SU-DHL-6 (cell line): ENCODE measurements around the gene TWSG1.

Experiments used
- H2AFZ ChIP-seq: fragments of 200-600 bp; sonication (generic); 2 replicates; pipeline ENCODE4 v1.6.1; 2014; ENCODE audit warnings: low read depth, mild to moderate bottlenecking, moderate library complexity, mixed read lengths, antibody characterized with exemption, low read length; ENCODE audit not compliant: severe bottlenecking
- H3F3A ChIP-seq: fragments of 200-600 bp; shearing (Covaris generic); 2 replicates; pipeline ENCODE4 v1.6.0; 2016; ENCODE audit warnings: antibody characterized with exemption, mild to moderate bottlenecking; ENCODE audit not compliant: insufficient read depth
- H3K27ac ChIP-seq: fragments of 200-600 bp; sonication (generic); 2 replicates; pipeline ENCODE4 v1.5.1; 2016; ENCODE audit warnings: low read depth, mild to moderate bottlenecking, low read length, moderate library complexity, mixed read lengths
- H3K27me3 ChIP-seq: fragments of 200-600 bp; sonication (generic), shearing (Covaris generic); 2 replicates; pipeline ENCODE4 v1.6.0; 2014; ENCODE audit warnings: mild to moderate bottlenecking, low read length
- H3K36me3 ChIP-seq: fragments of 200-600 bp; sonication (generic); 2 replicates; pipeline ENCODE4 v1.6.1; 2014; ENCODE audit warnings: mild to moderate bottlenecking, low read length, mixed read lengths
- H3K4me2 ChIP-seq: fragments of 300-600, 200-600 bp; shearing (Covaris generic), sonication (generic); 2 replicates; pipeline ENCODE4 v1.6.0; 2014; ENCODE audit warnings: low read length, low read depth, mild to moderate bottlenecking; ENCODE audit not compliant: poor library complexity, severe bottlenecking
- H3K4me3 ChIP-seq: fragments of 200-600 bp; sonication (generic); 2 replicates; pipeline ENCODE4 v1.5.1; 2014; ENCODE audit warnings: antibody characterized with exemption, low read length, mild to moderate bottlenecking, mixed read lengths; ENCODE audit not compliant: insufficient read depth, poor library complexity, severe bottlenecking
- H3K79me2 ChIP-seq: fragments of 200-600 bp; sonication (generic); 2 replicates; pipeline ENCODE4 v1.6.1; 2014; ENCODE audit warnings: mild to moderate bottlenecking, low read length, moderate library complexity; ENCODE audit not compliant: insufficient read depth
- H3K9ac ChIP-seq: fragments of 200-600 bp; sonication (generic); 2 replicates; pipeline ENCODE4 v1.7.0; 2014; ENCODE audit warnings: mild to moderate bottlenecking, low read length
- H3K9me2 ChIP-seq: fragments of 200-600 bp; sonication (generic); replicated peaks from 2 replicates; pipeline ENCODE4 v1.6.1; 2014; ENCODE audit warnings: low read length; ENCODE audit not compliant: insufficient read depth
- H3K9me3 ChIP-seq: fragments of 200-600 bp; sonication (generic); 2 replicates; pipeline ENCODE4 v1.6.1; 2014; ENCODE audit warnings: low read length, mixed read lengths; ENCODE audit not compliant: insufficient read depth
- H4K20me1 ChIP-seq: fragments of 200-600 bp; sonication (generic); 2 replicates; pipeline ENCODE4 v1.6.1; 2014; ENCODE audit warnings: low read depth, mild to moderate bottlenecking, antibody characterized with exemption, low read length, moderate library complexity, mixed read lengths
- EZH2phosphoT487 ChIP-seq: fragments of 200-600 bp; sonication (generic), shearing (Covaris generic); conservative IDR thresholded peaks from 2 replicates; pipeline ENCODE4 v1.6.1; 2018; ENCODE audit warnings: mild to moderate bottlenecking, antibody characterized with exemption, low read length, moderate library complexity, mixed read lengths
- TF ChIP-seq, protein P1 (sequence below): fragments of 200-600 bp; sonication (generic); IDR thresholded peaks from one replicate; pipeline ENCODE4 v1.5.1; 2017; ENCODE audit warnings: antibody characterized with exemption, mild to moderate bottlenecking, low read length, moderate library complexity; ENCODE audit not compliant: insufficient read depth, poor library complexity, severe bottlenecking

TWSG1 gene

DNA sequence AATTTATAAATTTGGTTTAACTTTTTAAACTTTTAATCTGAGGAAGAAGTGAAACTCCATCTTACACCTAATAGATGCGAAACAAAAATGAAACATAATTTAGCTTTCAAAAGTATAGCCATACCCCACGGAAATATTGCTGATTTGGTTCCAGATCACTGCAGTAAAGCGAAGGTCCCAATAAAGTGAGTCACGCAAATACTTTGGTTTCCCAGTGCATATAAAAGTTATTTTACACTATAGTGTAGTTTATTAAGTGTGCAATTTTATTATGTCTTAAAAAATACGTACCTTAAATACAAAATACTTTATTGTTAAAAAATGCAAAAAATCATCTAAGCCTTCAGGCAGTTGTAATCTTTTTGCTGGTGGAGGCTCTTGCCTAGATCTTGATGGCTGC is 55.1 kb downstream of the TWSG1 start:
- H3K9me2 ChIP-seq = no peaks in the 10 kb centered on the region
- no peaks in the 10 kb centered on the region for H4K20me1 ChIP-seq
- no peaks in the 10 kb centered on the region for H3K79me2 ChIP-seq
- no peak overlapping the region for H2AFZ ChIP-seq
- H3K4me3 ChIP-seq = no peak overlapping the region
- no peak overlapping the region for H3K27ac ChIP-seq
- H3K27me3 ChIP-seq = no peaks in the 10 kb centered on the region
- no peak overlapping the region for H3K4me2 ChIP-seq
- H3F3A ChIP-seq = no peaks in the 10 kb centered on the region
- no peaks in the 10 kb centered on the region for H3K36me3 ChIP-seq
- TF ChIP-seq, protein P1, sequence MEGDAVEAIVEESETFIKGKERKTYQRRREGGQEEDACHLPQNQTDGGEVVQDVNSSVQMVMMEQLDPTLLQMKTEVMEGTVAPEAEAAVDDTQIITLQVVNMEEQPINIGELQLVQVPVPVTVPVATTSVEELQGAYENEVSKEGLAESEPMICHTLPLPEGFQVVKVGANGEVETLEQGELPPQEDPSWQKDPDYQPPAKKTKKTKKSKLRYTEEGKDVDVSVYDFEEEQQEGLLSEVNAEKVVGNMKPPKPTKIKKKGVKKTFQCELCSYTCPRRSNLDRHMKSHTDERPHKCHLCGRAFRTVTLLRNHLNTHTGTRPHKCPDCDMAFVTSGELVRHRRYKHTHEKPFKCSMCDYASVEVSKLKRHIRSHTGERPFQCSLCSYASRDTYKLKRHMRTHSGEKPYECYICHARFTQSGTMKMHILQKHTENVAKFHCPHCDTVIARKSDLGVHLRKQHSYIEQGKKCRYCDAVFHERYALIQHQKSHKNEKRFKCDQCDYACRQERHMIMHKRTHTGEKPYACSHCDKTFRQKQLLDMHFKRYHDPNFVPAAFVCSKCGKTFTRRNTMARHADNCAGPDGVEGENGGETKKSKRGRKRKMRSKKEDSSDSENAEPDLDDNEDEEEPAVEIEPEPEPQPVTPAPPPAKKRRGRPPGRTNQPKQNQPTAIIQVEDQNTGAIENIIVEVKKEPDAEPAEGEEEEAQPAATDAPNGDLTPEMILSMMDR = no peak
- TF ChIP-seq EZH2phosphoT487 = no peak
- no peak overlapping the region for H3K9ac ChIP-seq
- H3K9me3 ChIP-seq = no peaks in the 10 kb centered on the region

DNA sequence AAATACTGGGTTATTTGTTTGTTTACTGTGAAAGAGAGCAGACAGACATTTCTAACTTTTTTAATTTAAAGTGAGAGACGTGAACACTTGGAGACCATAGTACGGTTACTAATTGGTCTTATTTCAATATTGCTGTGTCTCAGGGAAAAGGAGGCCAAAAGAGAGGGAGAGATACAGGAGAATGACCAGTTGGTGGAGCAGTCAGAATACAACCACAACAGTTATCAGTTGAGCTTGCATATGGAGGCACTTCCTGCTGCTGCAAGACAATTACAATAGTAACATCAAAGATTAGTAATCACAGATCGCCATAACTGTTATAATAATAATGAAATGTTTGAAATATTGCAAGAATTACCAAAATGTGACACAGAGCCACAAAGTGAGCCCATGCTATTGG is 58.2 kb downstream of the TWSG1 start:
- Histone ChIP-seq H3K27ac (no peak overlapping the region), H3K36me3 (no peaks in the 10 kb centered on the region), H3K4me3 (no peak overlapping the region), H4K20me1 (no peaks in the 10 kb centered on the region), H3K9ac (no peak overlapping the region), H2AFZ (no peak overlapping the region), H3K79me2 (no peaks in the 10 kb centered on the region), H3K4me2 (no peak overlapping the region), H3K27me3 (no peaks in the 10 kb centered on the region), H3K9me2 (no peaks in the 10 kb centered on the region), H3K9me3 (no peaks in the 10 kb centered on the region), H3F3A (no peaks in the 10 kb centered on the region)
- TF ChIP-seq, protein P1 = no peak
- no peak for TF ChIP-seq EZH2phosphoT487

DNA sequence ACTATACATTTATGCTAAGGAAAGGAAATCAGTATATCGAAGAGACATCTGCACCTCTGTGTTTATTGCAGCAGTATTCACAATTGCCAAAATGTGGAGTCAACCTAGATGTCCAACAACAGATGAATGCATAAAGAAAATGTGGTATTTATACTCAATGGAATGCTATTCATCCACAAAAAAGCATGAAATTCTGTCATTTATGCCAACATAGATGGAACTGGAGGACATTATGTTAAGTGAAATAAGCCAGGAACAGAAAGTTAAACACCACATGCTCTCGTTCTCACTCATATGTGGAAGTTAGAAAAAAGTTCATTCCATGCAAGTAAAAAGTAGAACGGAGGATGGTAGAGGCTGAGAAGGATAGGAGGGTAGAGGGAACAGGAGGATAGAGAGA is 59.5 kb downstream of the TWSG1 start:
- no peaks in the 10 kb centered on the region for H3F3A ChIP-seq
- H3K9ac ChIP-seq = no peak overlapping the region
- TF ChIP-seq, protein P1 = no peak
- no peak for TF ChIP-seq EZH2phosphoT487
- no peak overlapping the region for H3K27ac ChIP-seq
- H3K9me3 ChIP-seq = no peaks in the 10 kb centered on the region
- H2AFZ ChIP-seq = no peak overlapping the region
- no peaks in the 10 kb centered on the region for H3K79me2 ChIP-seq
- no peaks in the 10 kb centered on the region for H4K20me1 ChIP-seq
- no peaks in the 10 kb centered on the region for H3K27me3 ChIP-seq
- no peaks in the 10 kb centered on the region for H3K9me2 ChIP-seq
- no peaks in the 10 kb centered on the region for H3K36me3 ChIP-seq
- no peak overlapping the region for H3K4me3 ChIP-seq
- H3K4me2 ChIP-seq = no peak overlapping the region
